ENCODE results near the gene STAG1.

Gene STAG1

GRCh38 chr3:136327671-136328070 is 424.5 kb downstream of the STAG1 start:
- DNase-seq (ENCODE audit: low read depth): no peak

- DNase-seq (ENCODE audit: low read depth): no peak
Measured at GRCh38 chr3:136326316-136326715, 425.9 kb downstream of the STAG1 start.

DNA sequence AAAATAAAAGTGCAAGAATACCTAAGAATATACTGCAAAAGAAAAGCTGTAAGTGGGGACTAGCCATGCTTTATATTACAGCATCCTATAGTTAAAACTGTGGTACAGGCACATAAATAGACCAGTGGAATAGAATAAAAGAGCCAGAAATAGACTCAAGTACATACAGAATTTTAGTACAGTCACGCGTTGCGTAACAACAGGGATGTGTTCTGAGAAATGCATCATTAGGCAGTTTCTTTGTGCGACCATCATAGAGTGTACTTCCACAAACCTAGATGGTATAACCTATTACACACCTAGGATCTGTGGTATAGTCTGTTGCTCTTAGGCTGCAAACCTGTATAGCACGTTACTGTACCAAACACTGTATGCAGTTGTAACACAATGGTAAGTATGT is 440.2 kb downstream of the STAG1 start:
- DNase-seq (ENCODE audit: low read depth): no peak

- no peak for DNase-seq (ENCODE audit: low read depth)
Measured at GRCh38 chr3:136311261-136311660, 440.9 kb downstream of the STAG1 start.

GRCh38 chr3:136305879-136306278 is 446.3 kb downstream of the STAG1 start:
- DNase-seq (ENCODE audit: low read depth): no peak

DNA sequence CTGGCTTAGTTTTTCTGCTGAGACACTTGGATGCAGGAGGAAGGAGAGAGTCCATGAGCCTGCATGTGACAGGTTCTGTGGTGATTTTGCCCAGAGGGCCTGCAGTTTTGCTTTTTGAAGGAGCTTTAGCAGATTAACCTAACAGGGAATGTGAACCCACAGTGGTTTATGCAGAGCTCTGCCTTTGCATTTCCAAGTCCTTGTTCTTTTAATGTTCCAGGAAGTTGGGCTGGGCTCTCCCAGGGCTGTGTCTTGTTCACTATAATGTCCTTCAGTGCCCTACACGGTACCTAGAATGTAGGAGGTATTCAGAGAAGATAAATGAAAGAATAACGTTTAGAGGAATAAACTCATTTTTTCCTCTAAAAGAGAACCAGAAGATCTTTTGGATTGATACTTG is 451.7 kb downstream of the STAG1 start:
- DNase-seq (ENCODE audit: low read depth): no peak

DNA sequence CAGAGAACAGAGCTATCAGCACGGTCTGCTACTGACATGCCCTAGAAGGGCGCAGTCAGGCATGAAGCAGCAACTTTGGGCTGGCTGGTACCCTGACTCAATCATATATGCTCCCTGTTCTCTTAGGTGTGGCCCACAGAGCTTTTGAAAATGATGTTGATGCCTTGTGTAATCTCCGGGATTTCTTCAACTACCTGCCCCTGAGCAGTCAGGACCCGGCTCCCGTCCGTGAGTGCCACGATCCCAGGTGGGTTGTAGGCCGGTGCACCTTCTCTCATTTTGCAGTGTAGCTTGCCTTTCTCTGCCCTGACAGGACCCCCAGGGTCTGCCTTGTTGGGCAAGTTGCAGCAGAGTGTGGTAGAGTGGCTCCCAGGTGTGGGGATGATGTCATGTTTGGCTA is 454.4 kb downstream of the STAG1 start:
- no peak for DNase-seq (ENCODE audit: low read depth)

DNA sequence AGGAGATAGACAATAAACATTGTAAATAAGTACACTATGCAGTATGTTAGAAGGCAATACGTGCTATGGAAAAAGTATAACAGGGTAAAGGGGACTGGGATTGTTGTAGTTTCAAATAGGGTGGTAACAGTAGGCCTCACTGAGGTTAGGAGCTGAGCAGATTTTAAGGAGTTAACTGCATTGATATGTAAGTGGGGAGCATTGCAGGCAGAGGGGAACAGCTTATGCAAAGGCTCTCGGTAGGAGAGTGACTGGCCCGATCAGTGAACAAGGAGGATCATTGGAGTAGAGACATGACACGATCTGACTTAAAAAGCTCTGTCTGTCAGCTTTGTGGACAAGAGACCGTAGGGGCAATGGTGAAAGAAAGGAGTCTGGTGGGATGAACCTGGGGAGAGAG is 455.2 kb downstream of the STAG1 start:
- DNase-seq (ENCODE audit: low read depth): no peak

DNA sequence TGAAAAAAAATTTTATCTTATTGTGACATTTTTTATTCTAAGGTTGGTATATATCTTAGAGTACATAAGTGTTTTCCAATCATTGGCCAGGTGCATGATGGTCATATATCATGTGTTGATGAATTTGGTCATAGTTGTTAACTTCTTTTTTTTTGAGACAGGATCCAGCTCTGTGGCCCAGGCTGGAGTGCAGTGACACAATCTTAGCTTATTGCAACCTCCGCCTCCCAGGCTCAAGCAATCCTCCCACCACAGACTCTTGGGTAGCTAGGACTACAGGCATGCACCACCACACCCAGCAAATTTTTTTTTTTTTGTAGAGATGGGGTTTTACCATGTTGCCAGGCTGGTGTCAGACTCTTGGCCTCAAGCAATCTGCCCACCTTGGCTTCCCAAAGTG is 458.0 kb downstream of the STAG1 start:
- DNase-seq (ENCODE audit: low read depth): no peak

- DNase-seq (ENCODE audit: low read depth): no peak
Measured at GRCh38 chr3:136293279-136293678, 458.9 kb downstream of the STAG1 start.

DNA sequence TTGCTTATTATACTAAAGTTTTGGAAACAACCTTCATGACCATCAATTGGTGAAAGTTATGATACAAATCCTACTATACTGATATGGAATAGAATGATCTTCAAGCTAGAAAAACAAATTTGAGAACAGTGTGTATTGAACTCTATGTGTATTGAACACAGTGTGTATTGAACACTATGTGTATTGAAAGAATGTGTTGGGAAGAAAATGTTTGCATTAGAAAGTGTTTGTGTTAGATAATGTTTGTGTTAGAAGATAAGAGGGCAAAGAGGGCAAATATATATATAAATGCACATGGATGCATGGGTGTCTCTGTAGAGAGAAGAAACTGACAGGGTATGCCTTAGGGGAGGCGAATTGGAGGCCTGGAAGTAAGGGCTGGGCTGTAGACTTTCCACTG is 459.7 kb downstream of the STAG1 start:
- DNase-seq (ENCODE audit: low read depth): no peak

- no peak for DNase-seq (ENCODE audit: low read depth)
Measured at GRCh38 chr3:136291302-136291701, 460.9 kb downstream of the STAG1 start.

Data from activated T-helper 9 cell treated with anti-CD3 and anti-CD28 coated beads, Interleukin-2, amount 50 U/mL, for 16 hours (primary cell).